Loucy (cell line): ENCODE measurements around the gene MGAT5.

Experiments used
- H2AFZ ChIP-seq: fragments of 200-600 bp; sonication (generic); 2 replicates; pipeline ENCODE4 v1.6.0; 2016; ENCODE audit warnings: antibody characterized with exemption, mild to moderate bottlenecking, low read length, moderate library complexity
- H3F3A ChIP-seq: fragments of 200-600 bp; 2 replicates; pipeline ENCODE4 v1.6.0; 2016; ENCODE audit warnings: antibody characterized with exemption, low read depth, mild to moderate bottlenecking
- H3K27me3 ChIP-seq: fragments of 200-600 bp; sonication (generic); 2 replicates; pipeline ENCODE4 v1.6.1; 2014; ENCODE audit warnings: low read length, mild to moderate bottlenecking; ENCODE audit not compliant: insufficient read depth, poor library complexity, severe bottlenecking
- H3K36me3 ChIP-seq: fragments of 200-600 bp; sonication (generic); 2 replicates; pipeline ENCODE4 v1.6.1; 2016; ENCODE audit warnings: low read length; ENCODE audit not compliant: insufficient read depth
- H3K4me1 ChIP-seq: fragments of 200-600 bp; sonication (generic); 2 replicates; pipeline ENCODE4 v1.5.1; 2014; ENCODE audit warnings: low read length, mild to moderate bottlenecking; ENCODE audit not compliant: insufficient read depth, poor library complexity, severe bottlenecking
- H3K4me2 ChIP-seq: fragments of 200-600 bp; sonication (generic); 2 replicates; pipeline ENCODE4 v1.6.0; 2014; ENCODE audit warnings: antibody characterized with exemption, low read length, low read depth, mild to moderate bottlenecking; ENCODE audit not compliant: poor library complexity, severe bottlenecking
- H3K4me3 ChIP-seq: fragments of 200-600 bp; sonication (generic); 2 replicates; pipeline ENCODE4 v1.5.1; 2014; ENCODE audit warnings: low read length, mild to moderate bottlenecking, mixed read lengths; ENCODE audit not compliant: poor library complexity, severe bottlenecking
- H3K79me2 ChIP-seq: fragments of 200-600 bp; sonication (generic); 2 replicates; pipeline ENCODE4 v1.6.1; 2014; ENCODE audit warnings: low read length; ENCODE audit not compliant: insufficient read depth
- H3K9ac ChIP-seq: fragments of 200-600 bp; sonication (generic); 2 replicates; pipeline ENCODE4 v1.6.0; 2014; ENCODE audit warnings: mild to moderate bottlenecking, low read depth, low read length, moderate library complexity; ENCODE audit not compliant: poor library complexity, severe bottlenecking
- H3K9me2 ChIP-seq: fragments of 200-600 bp; sonication (generic); replicated peaks from 2 replicates; pipeline ENCODE4 v1.6.1; 2016; ENCODE audit warnings: low read depth, low read length, mixed read lengths
- H3K9me3 ChIP-seq: fragments of 200-600 bp; sonication (generic); 2 replicates; pipeline ENCODE4 v1.6.1; 2014; ENCODE audit warnings: mild to moderate bottlenecking, antibody characterized with exemption, low read length, low read depth; ENCODE audit not compliant: insufficient read depth
- H4K20me1 ChIP-seq: fragments of 200-600 bp; sonication (generic); 2 replicates; pipeline ENCODE4 v1.6.0; 2014; ENCODE audit warnings: antibody characterized with exemption, low read length, mild to moderate bottlenecking; ENCODE audit not compliant: insufficient read depth, poor library complexity, severe bottlenecking
- EZH2phosphoT487 ChIP-seq: fragments of 200-600 bp; IDR thresholded peaks from 2 replicates; pipeline ENCODE4 v1.6.1; 2018; ENCODE audit warnings: antibody characterized with exemption, mild to moderate bottlenecking, moderate library complexity, borderline replicate concordance
- TF ChIP-seq, protein P1 (sequence below): fragments of 200-600 bp; sonication (generic); conservative IDR thresholded peaks from 2 replicates; pipeline ENCODE4 v1.5.1; 2014; ENCODE audit warnings: mild to moderate bottlenecking, antibody characterized with exemption, low read length

MGAT5 gene

DNA sequence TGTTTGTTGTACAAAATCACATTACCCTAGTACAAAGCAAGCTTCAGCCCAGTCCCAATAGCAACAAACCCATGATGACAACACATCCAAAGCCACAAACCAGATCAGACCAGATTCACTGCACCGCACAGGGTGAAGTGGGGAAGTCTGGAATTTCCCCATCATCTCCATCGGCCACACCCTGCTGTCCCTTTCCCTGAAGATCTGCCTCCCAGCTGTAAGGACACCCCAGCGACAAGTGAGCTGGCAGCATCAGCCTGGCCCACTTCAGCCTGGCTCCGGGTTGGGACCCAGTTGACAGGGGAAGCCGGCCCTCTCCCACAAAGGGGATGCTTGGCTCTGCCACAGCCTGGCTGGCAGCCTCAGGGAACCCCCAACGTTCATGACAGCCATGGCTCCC is 207.6 kb downstream of the MGAT5 start:
- no peak overlapping the region for H2AFZ ChIP-seq

GRCh38 chr2:134462275-134462674 is 208.4 kb downstream of the MGAT5 start:
- Histone ChIP-seq H3K4me1 (no peaks in the 10 kb centered on the region), H3F3A (no peaks in the 10 kb centered on the region), H2AFZ (no peak overlapping the region), H3K36me3 (no peaks in the 10 kb centered on the region), H4K20me1 (no peaks in the 10 kb centered on the region), H3K4me2 (no peak overlapping the region), H3K9me2 (no peaks in the 10 kb centered on the region), H3K27me3 (no peaks in the 10 kb centered on the region), H3K79me2 (no peaks in the 10 kb centered on the region), H3K9me3 (no peaks in the 10 kb centered on the region), H3K4me3 (no peak overlapping the region), H3K9ac (no peak overlapping the region)
- no peak for TF ChIP-seq EZH2phosphoT487
- TF ChIP-seq, protein P1, sequence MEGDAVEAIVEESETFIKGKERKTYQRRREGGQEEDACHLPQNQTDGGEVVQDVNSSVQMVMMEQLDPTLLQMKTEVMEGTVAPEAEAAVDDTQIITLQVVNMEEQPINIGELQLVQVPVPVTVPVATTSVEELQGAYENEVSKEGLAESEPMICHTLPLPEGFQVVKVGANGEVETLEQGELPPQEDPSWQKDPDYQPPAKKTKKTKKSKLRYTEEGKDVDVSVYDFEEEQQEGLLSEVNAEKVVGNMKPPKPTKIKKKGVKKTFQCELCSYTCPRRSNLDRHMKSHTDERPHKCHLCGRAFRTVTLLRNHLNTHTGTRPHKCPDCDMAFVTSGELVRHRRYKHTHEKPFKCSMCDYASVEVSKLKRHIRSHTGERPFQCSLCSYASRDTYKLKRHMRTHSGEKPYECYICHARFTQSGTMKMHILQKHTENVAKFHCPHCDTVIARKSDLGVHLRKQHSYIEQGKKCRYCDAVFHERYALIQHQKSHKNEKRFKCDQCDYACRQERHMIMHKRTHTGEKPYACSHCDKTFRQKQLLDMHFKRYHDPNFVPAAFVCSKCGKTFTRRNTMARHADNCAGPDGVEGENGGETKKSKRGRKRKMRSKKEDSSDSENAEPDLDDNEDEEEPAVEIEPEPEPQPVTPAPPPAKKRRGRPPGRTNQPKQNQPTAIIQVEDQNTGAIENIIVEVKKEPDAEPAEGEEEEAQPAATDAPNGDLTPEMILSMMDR = no peak

More for the DNA sequence above, 207.6 kb downstream of the MGAT5 start:
- H3K36me3 ChIP-seq = no peaks in the 10 kb centered on the region
- no peak overlapping the region for H3K4me2 ChIP-seq
- H3K27me3 ChIP-seq = no peaks in the 10 kb centered on the region
- H3K9ac ChIP-seq = no peak overlapping the region
- no peaks in the 10 kb centered on the region for H3K79me2 ChIP-seq
- TF ChIP-seq, protein P1 = no peak
- TF ChIP-seq EZH2phosphoT487 = no peak
- no peak overlapping the region for H3K4me3 ChIP-seq
- H3F3A ChIP-seq = no peaks in the 10 kb centered on the region
- no peaks in the 10 kb centered on the region for H4K20me1 ChIP-seq
- H3K9me3 ChIP-seq = no peaks in the 10 kb centered on the region
- H3K9me2 ChIP-seq = no peaks in the 10 kb centered on the region
- no peaks in the 10 kb centered on the region for H3K4me1 ChIP-seq

GRCh38 chr2:134462791-134463698 is 209.2 kb downstream of the MGAT5 start:
- H3K9ac ChIP-seq = no peak overlapping the region
- no peaks in the 10 kb centered on the region for H3K9me3 ChIP-seq
- no peaks in the 10 kb centered on the region for H3K36me3 ChIP-seq
- H3K79me2 ChIP-seq = no peaks in the 10 kb centered on the region
- TF ChIP-seq EZH2phosphoT487 = no peak
- TF ChIP-seq, protein P1 = no peak
- no peaks in the 10 kb centered on the region for H3K9me2 ChIP-seq
- no peaks in the 10 kb centered on the region for H3F3A ChIP-seq
- no peaks in the 10 kb centered on the region for H4K20me1 ChIP-seq
- H3K4me1 ChIP-seq = no peaks in the 10 kb centered on the region
- no peaks in the 10 kb centered on the region for H3K27me3 ChIP-seq
- no peak overlapping the region for H3K4me3 ChIP-seq
- no peak overlapping the region for H3K4me2 ChIP-seq
- H2AFZ ChIP-seq = no peak overlapping the region
